Measurements from ENCODE around the gene CYP4B1. TPM values are rescaled to one million over a fixed set of nuclear protein-coding genes. Genes with fewer than 3 reads are reported as not detected.
A peak's percentile ranks its signal among the peaks of the same experiment; 100 is the strongest.

CYP4B1 gene
- total RNA-seq, 4 donors from 2014 or later, result 41.1 to 150 (median 113) TPM

GRCh38 chr1:46812065-46812963 is 13.5 kb downstream of the CYP4B1 start:
- H3K4me3 ChIP-seq, result no peak overlapping the region
- 71% methylated on average over 7 of the region's 11 CpGs for WGBS
- intact Hi-C loops (cut with DNase I), result no loop called here
- H3K36me3 ChIP-seq, result peaks cover 0 to 61% (median 11%) of the 10 kb centered on the region in 4 donors
- peaks cover 0 to 4% (median 0%) of the 10 kb centered on the region in 4 donors for H3K27me3 ChIP-seq
- peaks cover 6 to 29% (median 15%) of the 10 kb centered on the region in 4 donors for H3K4me1 ChIP-seq
- DNase-seq (ENCODE audit: extremely low spot score), result peak; percentile 81
- H3K9me3 ChIP-seq, result no peaks in the 10 kb centered on the region
- TF ChIP-seq EP300 (IDR thresholded peaks at IDR 0.05) (no peak), CTCF (IDR thresholded peaks at IDR 0.05) (no peak), POLR2A (IDR thresholded peaks at IDR 0.05; ENCODE audit: low read depth) (no peak), POLR2AphosphoS5 (IDR thresholded peaks at IDR 0.05) (no peak)
- peak overlapping the region in 1 of 4 donors; percentile 35 for H3K27ac ChIP-seq (replicated peaks in 1 of 4)

GRCh38 chr1:46812996-46813857 is 14.4 kb downstream of the CYP4B1 start:
- TF ChIP-seq EP300 (IDR thresholded peaks at IDR 0.05) (no peak), CTCF (IDR thresholded peaks at IDR 0.05) (no peak), POLR2AphosphoS5 (IDR thresholded peaks at IDR 0.05) (no peak), POLR2A (IDR thresholded peaks at IDR 0.05; ENCODE audit: low read depth) (no peak)
- H3K36me3 ChIP-seq, result peaks cover 0 to 70% (median 14%) of the 10 kb centered on the region in 4 donors
- H3K27me3 ChIP-seq, result no peaks in the 10 kb centered on the region
- H3K4me3 ChIP-seq, result no peak overlapping the region
- no peak overlapping the region for H3K27ac ChIP-seq (replicated peaks in 1 of 4)
- peaks cover 0 to 22% (median 12%) of the 10 kb centered on the region in 4 donors for H3K4me1 ChIP-seq
- intact Hi-C loops (cut with DNase I), result no loop called here
- peak; percentile 91 for DNase-seq (ENCODE audit: extremely low spot score)
- H3K9me3 ChIP-seq, result no peaks in the 10 kb centered on the region
- WGBS, result 83% methylated on average over 8 of the region's 11 CpGs

GRCh38 chr1:46813858-46814396 is 15.1 kb downstream of the CYP4B1 start:
- TF ChIP-seq EP300 (IDR thresholded peaks at IDR 0.05) (no peak), POLR2AphosphoS5 (IDR thresholded peaks at IDR 0.05) (no peak), POLR2A (IDR thresholded peaks at IDR 0.05; ENCODE audit: low read depth) (no peak), CTCF (IDR thresholded peaks at IDR 0.05) (no peak)
- H3K4me1 ChIP-seq, result peaks cover 0 to 22% (median 12%) of the 10 kb centered on the region in 4 donors
- H3K27ac ChIP-seq (replicated peaks in 1 of 4), result no peak overlapping the region
- no peaks in the 10 kb centered on the region for H3K27me3 ChIP-seq
- peak; percentile 55 for DNase-seq (ENCODE audit: extremely low spot score)
- no peaks in the 10 kb centered on the region for H3K9me3 ChIP-seq
- intact Hi-C loops (cut with DNase I), result no loop called here
- H3K4me3 ChIP-seq, result no peak overlapping the region
- H3K36me3 ChIP-seq, result peaks cover 0 to 77% (median 16%) of the 10 kb centered on the region in 4 donors
- 90% methylated on average over 7 of the region's 9 CpGs for WGBS

GRCh38 chr1:46815133-46815532 is 16.3 kb downstream of the CYP4B1 start:
- H3K36me3 ChIP-seq, result peaks cover 0 to 85% (median 16%) of the 10 kb centered on the region in 4 donors
- DNase-seq (ENCODE audit: extremely low spot score), result peak; percentile 70
- no peaks in the 10 kb centered on the region for H3K9me3 ChIP-seq
- no peaks in the 10 kb centered on the region for H3K27me3 ChIP-seq
- peaks cover 0 to 21% (median 11%) of the 10 kb centered on the region in 4 donors for H3K4me1 ChIP-seq
- H3K27ac ChIP-seq (replicated peaks in 1 of 4), result no peak overlapping the region
- 89% methylated on average over 6 of the region's 6 CpGs for WGBS
- H3K4me3 ChIP-seq, result no peak overlapping the region
- TF ChIP-seq POLR2A (IDR thresholded peaks at IDR 0.05; ENCODE audit: low read depth) (no peak), CTCF (IDR thresholded peaks at IDR 0.05) (no peak), EP300 (IDR thresholded peaks at IDR 0.05) (no peak), POLR2AphosphoS5 (IDR thresholded peaks at IDR 0.05) (no peak)
- intact Hi-C loops (cut with DNase I), result no loop called here

All from esophagus muscularis mucosa (tissue), 4 donors.